ACHN (cell line): ENCODE results near the gene ZNF503.

Source experiments
- DNase-seq: peaks from one replicate; pipeline ENCODE4 v3.0.0-alpha.2; 2015
- in situ Hi-C: cut with HindIII; loops from 2 replicates; pipeline ENCODE4 v1.10.0; 2017; ENCODE audit warnings: low sequenced_read_pairs, low pct_ligation_motif_present, low pct_unique_long_range_greater_than_20kb

Gene ZNF503

GRCh38 chr10:75398692-75399460, 2.7 kb downstream of the ZNF503 start:
- DNase-seq = no peak
- in situ Hi-C loops = no loop called here

- in situ Hi-C loops = no loop called here
- DNase-seq = no peak
Observed at GRCh38 chr10:75398200-75398691, 3.3 kb downstream of the ZNF503 start.

- in situ Hi-C loops = no loop called here
- DNase-seq = no peak
Observed at GRCh38 chr10:75397496-75398199, 3.9 kb downstream of the ZNF503 start.

- in situ Hi-C loops = no loop called here
Observed at GRCh38 chr10:75396631-75397495, 4.7 kb downstream of the ZNF503 start.

GRCh38 chr10:75395932-75396630, 5.5 kb downstream of the ZNF503 start:
- DNase-seq = no peak
- in situ Hi-C loops = no loop called here

More at GRCh38 chr10:75396631-75397495, 4.7 kb downstream of the ZNF503 start:
- no peak for DNase-seq

GRCh38 chr10:75395066-75395931, 6.3 kb downstream of the ZNF503 start:
- in situ Hi-C loops = no loop called here

GRCh38 chr10:75394221-75394620, 7.3 kb downstream of the ZNF503 start:
- in situ Hi-C loops = no loop called here

More at GRCh38 chr10:75395066-75395931, 6.3 kb downstream of the ZNF503 start:
- no peak for DNase-seq

GRCh38 chr10:75392744-75393143, 8.8 kb downstream of the ZNF503 start:
- DNase-seq = no peak
- in situ Hi-C loops = no loop called here

More at GRCh38 chr10:75394221-75394620, 7.3 kb downstream of the ZNF503 start:
- DNase-seq = no peak

- DNase-seq = no peak
- in situ Hi-C loops = no loop called here
Observed at GRCh38 chr10:75392271-75392670, 9.3 kb downstream of the ZNF503 start.

- DNase-seq = no peak
- in situ Hi-C loops = no loop called here
Observed at GRCh38 chr10:75390178-75390577, 11.4 kb downstream of the ZNF503 start.

GRCh38 chr10:75388082-75388481, 13.5 kb downstream of the ZNF503 start:
- no peak for DNase-seq
- in situ Hi-C loops = no loop called here

GRCh38 chr10:75386128-75386527, 15.4 kb downstream of the ZNF503 start:
- in situ Hi-C loops = no loop called here
- no peak for DNase-seq

GRCh38 chr10:75379817-75380216, 21.7 kb downstream of the ZNF503 start:
- DNase-seq = no peak
- in situ Hi-C loops = no loop called here

- in situ Hi-C loops = no loop called here
- DNase-seq = no peak
Observed at GRCh38 chr10:75379212-75379724, 22.3 kb downstream of the ZNF503 start.

- in situ Hi-C loops = no loop called here
- DNase-seq = no peak
Observed at GRCh38 chr10:75378379-75378778, 23.2 kb downstream of the ZNF503 start.

GRCh38 chr10:75377869-75378268, 23.7 kb downstream of the ZNF503 start:
- DNase-seq = no peak
- in situ Hi-C loops = no loop called here

- in situ Hi-C loops = no loop called here
- DNase-seq = no peak
Observed at GRCh38 chr10:75375838-75376237, 25.7 kb downstream of the ZNF503 start.
